ENCODE data around the gene DRG2.

DRG2 gene, protein sequence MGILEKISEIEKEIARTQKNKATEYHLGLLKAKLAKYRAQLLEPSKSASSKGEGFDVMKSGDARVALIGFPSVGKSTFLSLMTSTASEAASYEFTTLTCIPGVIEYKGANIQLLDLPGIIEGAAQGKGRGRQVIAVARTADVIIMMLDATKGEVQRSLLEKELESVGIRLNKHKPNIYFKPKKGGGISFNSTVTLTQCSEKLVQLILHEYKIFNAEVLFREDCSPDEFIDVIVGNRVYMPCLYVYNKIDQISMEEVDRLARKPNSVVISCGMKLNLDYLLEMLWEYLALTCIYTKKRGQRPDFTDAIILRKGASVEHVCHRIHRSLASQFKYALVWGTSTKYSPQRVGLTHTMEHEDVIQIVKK

DNA sequence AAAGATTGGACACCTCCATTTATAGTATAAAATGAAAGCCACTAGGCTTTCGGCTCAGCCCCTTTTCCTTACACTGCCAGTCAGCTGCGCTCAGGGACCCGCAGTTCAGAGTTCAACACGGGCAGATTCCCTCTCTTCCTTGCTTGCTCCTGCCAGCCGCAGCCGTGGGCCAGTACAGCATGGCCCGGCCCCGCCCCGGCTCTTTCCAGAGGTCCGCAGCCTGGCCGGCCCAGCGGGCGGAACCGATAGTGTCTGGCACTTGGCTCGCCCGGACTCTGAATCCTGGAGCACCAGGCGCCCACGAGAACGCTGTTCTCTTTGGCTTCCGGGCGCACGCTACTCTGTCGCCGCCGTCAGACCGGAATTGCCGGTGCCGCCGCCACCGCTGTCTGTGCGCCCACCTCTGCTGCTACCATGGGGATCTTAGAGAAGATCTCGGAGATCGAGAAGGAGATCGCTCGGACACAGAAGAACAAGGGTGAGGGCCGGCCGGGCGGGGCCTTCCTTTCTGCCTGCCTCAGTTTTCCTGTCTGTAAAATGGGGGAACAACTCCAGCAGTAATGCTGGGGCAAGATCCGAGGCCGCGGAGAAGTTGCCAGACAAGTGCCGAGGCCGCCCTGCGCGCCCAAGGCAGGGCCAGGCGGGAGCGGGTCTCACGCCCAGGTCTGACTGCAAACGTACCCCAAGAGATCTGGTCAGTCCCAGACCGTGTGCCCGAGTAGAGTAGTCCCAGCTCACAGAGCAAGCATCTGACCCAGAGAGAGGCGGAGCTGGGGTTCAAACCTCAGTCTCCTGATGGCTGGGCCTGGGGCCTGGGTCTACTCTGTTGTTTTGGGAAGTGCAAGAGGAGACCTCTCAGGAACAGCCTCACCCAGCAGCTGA lies at the start of gene DRG2:
Gene DRG2, plus strand, starts transcription at position 339 of the 882 bp plus-strand sequence. Its CDS starts 76 bp downstream, at position 415.
- no peaks in the 10 kb centered on the region for H3F3A ChIP-seq (ENCODE audit: low read depth)
- no peaks in the 10 kb centered on the region for H4K20me1 ChIP-seq (ENCODE audit: insufficient read depth, low read length, poor library complexity, severe bottlenecking)
- H3K79me2 ChIP-seq (ENCODE audit: insufficient read depth, low read length), result peaks cover 30% of the 10 kb centered on the region
- peak within 1 kb of the TSS; percentile 95 for H3K9ac ChIP-seq (ENCODE audit: low read depth, low read length, poor library complexity, severe bottlenecking)
- peak within 1 kb of the TSS; percentile 94 for H3K4me2 ChIP-seq (ENCODE audit: low read depth, low read length, poor library complexity, severe bottlenecking)
- H3K9me2 ChIP-seq (replicated peaks; ENCODE audit: low read depth, low read length), result no peaks in the 10 kb centered on the region
- no peak for TF ChIP-seq EZH2phosphoT487 (IDR thresholded peaks at IDR 0.05; ENCODE audit: borderline replicate concordance)
- TF ChIP-seq, protein P1, sequence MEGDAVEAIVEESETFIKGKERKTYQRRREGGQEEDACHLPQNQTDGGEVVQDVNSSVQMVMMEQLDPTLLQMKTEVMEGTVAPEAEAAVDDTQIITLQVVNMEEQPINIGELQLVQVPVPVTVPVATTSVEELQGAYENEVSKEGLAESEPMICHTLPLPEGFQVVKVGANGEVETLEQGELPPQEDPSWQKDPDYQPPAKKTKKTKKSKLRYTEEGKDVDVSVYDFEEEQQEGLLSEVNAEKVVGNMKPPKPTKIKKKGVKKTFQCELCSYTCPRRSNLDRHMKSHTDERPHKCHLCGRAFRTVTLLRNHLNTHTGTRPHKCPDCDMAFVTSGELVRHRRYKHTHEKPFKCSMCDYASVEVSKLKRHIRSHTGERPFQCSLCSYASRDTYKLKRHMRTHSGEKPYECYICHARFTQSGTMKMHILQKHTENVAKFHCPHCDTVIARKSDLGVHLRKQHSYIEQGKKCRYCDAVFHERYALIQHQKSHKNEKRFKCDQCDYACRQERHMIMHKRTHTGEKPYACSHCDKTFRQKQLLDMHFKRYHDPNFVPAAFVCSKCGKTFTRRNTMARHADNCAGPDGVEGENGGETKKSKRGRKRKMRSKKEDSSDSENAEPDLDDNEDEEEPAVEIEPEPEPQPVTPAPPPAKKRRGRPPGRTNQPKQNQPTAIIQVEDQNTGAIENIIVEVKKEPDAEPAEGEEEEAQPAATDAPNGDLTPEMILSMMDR (conservative IDR thresholded peaks at IDR 0.05; ENCODE audit: low read length), result no peak
- no peaks in the 10 kb centered on the region for H3K9me3 ChIP-seq (ENCODE audit: insufficient read depth, low read depth, low read length)
- H3K4me3 ChIP-seq (ENCODE audit: low read length, poor library complexity, severe bottlenecking), result peak within 1 kb of the TSS; percentile 99
- peaks cover 5% of the 10 kb centered on the region for H3K27me3 ChIP-seq (ENCODE audit: insufficient read depth, low read length, poor library complexity, severe bottlenecking)
- peak within 1 kb of the TSS; percentile 98 for H2AFZ ChIP-seq (ENCODE audit: low read length)
- H3K36me3 ChIP-seq (ENCODE audit: insufficient read depth, low read length), result no peaks in the 10 kb centered on the region
- H3K4me1 ChIP-seq (ENCODE audit: insufficient read depth, low read length, poor library complexity, severe bottlenecking), result peaks cover 15% of the 10 kb centered on the region

DNA sequence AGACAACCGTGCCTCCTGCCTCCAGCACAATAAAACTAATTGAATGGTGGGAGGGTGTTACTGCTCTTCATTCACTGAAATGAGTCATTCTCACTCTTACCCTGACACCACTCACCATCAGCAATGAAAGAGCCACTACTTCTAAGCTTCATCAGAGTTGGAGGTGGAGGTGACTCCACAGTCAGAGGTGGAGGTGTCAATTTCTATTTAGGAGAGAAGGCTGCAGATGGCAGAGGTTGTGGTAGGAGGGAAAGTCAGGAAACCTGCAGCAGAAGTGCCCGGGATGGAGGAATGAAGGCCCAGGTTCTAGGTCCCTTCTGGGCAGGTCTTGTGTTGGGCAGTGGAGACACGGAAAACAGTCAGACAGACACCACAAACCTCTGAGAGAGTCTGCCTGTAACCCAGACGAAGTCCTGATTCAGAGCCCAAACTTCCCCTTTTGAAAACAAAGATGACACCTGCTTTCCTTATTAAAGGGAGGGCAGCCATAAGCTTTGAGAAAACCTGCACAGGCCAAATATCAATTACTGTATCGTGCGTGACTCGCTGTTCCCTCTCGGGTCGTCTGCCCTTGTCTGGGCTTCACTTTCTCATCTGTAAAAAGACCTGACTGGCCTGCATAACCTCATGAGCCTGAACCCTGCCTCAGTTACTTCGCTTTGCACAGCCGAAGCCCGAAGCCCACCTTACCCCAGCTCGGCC lies 49.4 kb upstream of the DRG2 start:
- H4K20me1 ChIP-seq (ENCODE audit: insufficient read depth, low read length, poor library complexity, severe bottlenecking), result peaks cover 23% of the 10 kb centered on the region
- H3K4me2 ChIP-seq (ENCODE audit: low read depth, low read length, poor library complexity, severe bottlenecking), result peak overlapping the region; percentile 82
- peak overlapping the region; percentile 85 for H3K9ac ChIP-seq (ENCODE audit: low read depth, low read length, poor library complexity, severe bottlenecking)
- peak overlapping the region; percentile 97 for H2AFZ ChIP-seq (ENCODE audit: low read length)
- no peaks in the 10 kb centered on the region for H3K9me3 ChIP-seq (ENCODE audit: insufficient read depth, low read depth, low read length)
- peaks cover 43% of the 10 kb centered on the region for H3K4me1 ChIP-seq (ENCODE audit: insufficient read depth, low read length, poor library complexity, severe bottlenecking)
- no peaks in the 10 kb centered on the region for H3K9me2 ChIP-seq (replicated peaks; ENCODE audit: low read depth, low read length)
- no peaks in the 10 kb centered on the region for H3F3A ChIP-seq (ENCODE audit: low read depth)
- no peaks in the 10 kb centered on the region for H3K27me3 ChIP-seq (ENCODE audit: insufficient read depth, low read length, poor library complexity, severe bottlenecking)
- no peaks in the 10 kb centered on the region for H3K36me3 ChIP-seq (ENCODE audit: insufficient read depth, low read length)
- TF ChIP-seq EZH2phosphoT487 (IDR thresholded peaks at IDR 0.05; ENCODE audit: borderline replicate concordance), result no peak
- TF ChIP-seq, protein P1 (conservative IDR thresholded peaks at IDR 0.05; ENCODE audit: low read length), result no peak
- H3K4me3 ChIP-seq (ENCODE audit: low read length, poor library complexity, severe bottlenecking), result peak overlapping the region; percentile 97
- H3K79me2 ChIP-seq (ENCODE audit: insufficient read depth, low read length), result peaks cover 70% of the 10 kb centered on the region

DNA sequence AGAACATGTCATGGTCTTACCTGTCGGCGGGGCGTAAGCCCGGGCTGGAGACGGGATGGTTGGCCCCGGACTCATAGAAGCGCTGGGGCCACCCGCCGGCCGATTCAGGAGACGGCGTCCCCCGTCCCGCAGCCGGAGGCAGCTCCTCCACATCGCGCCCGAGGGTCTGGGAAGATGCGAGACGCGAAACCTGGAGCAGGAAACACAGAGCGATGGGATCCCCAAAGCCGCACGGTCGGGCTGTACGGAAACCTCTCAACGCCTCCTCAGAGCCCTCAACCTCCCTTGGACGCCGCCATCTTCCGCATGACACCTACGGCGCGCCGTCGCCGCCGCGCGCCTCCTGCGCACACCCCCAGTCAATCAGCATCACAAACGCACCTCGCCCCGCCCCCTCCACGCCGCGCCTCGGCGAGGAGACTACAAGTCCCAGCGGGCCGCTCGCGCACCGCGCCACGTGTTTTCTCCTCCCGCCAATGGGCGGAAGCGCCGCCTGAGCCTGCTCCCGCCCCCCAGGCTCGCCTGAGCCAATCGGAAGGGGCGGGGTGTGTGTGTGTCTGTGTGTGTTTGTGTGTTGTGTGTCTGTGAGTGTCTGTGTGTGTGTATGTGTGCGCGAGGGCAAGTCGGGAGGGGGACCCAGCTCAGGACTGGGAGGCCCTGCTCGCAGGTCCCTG lies 48.8 kb upstream of the DRG2 start, which contains the start of the genes ATPAF2 and GID4:
Gene ATPAF2, minus strand, starts transcription at position 308 of the 674 bp plus-strand sequence. Its CDS starts 155 bp downstream, at position 153.
Gene GID4, plus strand, starts transcription at position 548 of the 674 bp plus-strand sequence. Its CDS starts 57 bp downstream, at position 605.
- Histone ChIP-seq H2AFZ (ENCODE audit: low read length) (peak within 1 kb of the TSS; percentile 97), H3F3A (ENCODE audit: low read depth) (no peaks in the 10 kb centered on the region), H3K9ac (ENCODE audit: low read depth, low read length, poor library complexity, severe bottlenecking) (peak within 1 kb of the TSS; percentile 87), H3K9me3 (ENCODE audit: insufficient read depth, low read depth, low read length) (no peaks in the 10 kb centered on the region), H3K79me2 (ENCODE audit: insufficient read depth, low read length) (peaks cover 68% of the 10 kb centered on the region), H3K36me3 (ENCODE audit: insufficient read depth, low read length) (no peaks in the 10 kb centered on the region), H3K9me2 (replicated peaks; ENCODE audit: low read depth, low read length) (no peaks in the 10 kb centered on the region), H3K4me1 (ENCODE audit: insufficient read depth, low read length, poor library complexity, severe bottlenecking) (peaks cover 45% of the 10 kb centered on the region), H3K4me2 (ENCODE audit: low read depth, low read length, poor library complexity, severe bottlenecking) (peak within 1 kb of the TSS; percentile 99), H4K20me1 (ENCODE audit: insufficient read depth, low read length, poor library complexity, severe bottlenecking) (peaks cover 27% of the 10 kb centered on the region), H3K4me3 (ENCODE audit: low read length, poor library complexity, severe bottlenecking) (peak within 1 kb of the TSS; percentile 97), H3K27me3 (ENCODE audit: insufficient read depth, low read length, poor library complexity, severe bottlenecking) (no peaks in the 10 kb centered on the region)
- TF ChIP-seq EZH2phosphoT487 (IDR thresholded peaks at IDR 0.05; ENCODE audit: borderline replicate concordance), result no peak
- TF ChIP-seq, protein P1 (conservative IDR thresholded peaks at IDR 0.05; ENCODE audit: low read length), result no peak
